SK-N-SH treated with all-trans-retinoic acid at 6 μM for 48 hours (cell line): ENCODE results near the gene TLE6.

ENCODE experiments used
- ARNTL ChIP-seq: fragments of 450-650 bp; formaldehyde crosslinking; IDR thresholded peaks from 2 replicates; pipeline ENCODE4 v1.5.0; 2020; ENCODE audit warnings: low read depth, mild to moderate bottlenecking, moderate library complexity, borderline replicate concordance
- ESRRG ChIP-seq: fragments of 250-450 bp; sonication (Bioruptor Pico); IDR thresholded peaks from 2 replicates; pipeline ENCODE4 v1.6.1; 2021; ENCODE audit warnings: mild to moderate bottlenecking
- GLIS3 ChIP-seq: fragments of 250-450 bp; sonication (Bioruptor Pico); IDR thresholded peaks from 2 replicates; pipeline ENCODE4 v1.5.0; 2020; ENCODE audit warnings: mild to moderate bottlenecking, moderate library complexity
- OSR1 ChIP-seq: fragments of 250-450 bp; sonication (Bioruptor Pico); IDR thresholded peaks from 2 replicates; pipeline ENCODE4 v1.8.0; 2022; ENCODE audit warnings: moderate library complexity, mild to moderate bottlenecking, inconsistent platforms
- PPARA ChIP-seq: fragments of 250-450 bp; sonication (Bioruptor Pico); IDR thresholded peaks from 2 replicates; pipeline ENCODE4 v1.5.0; 2020; ENCODE audit warnings: mild to moderate bottlenecking, borderline replicate concordance
- RARB ChIP-seq: fragments of 250-450 bp; sonication (Bioruptor Pico); IDR thresholded peaks from 2 replicates; pipeline ENCODE4 v1.8.0; 2021; ENCODE audit warnings: mild to moderate bottlenecking, moderate library complexity
- SNAI2 ChIP-seq: fragments of 250-450 bp; sonication (Bioruptor Pico); IDR thresholded peaks from 2 replicates; pipeline ENCODE4 v1.5.0; 2020; ENCODE audit warnings: mild to moderate bottlenecking, moderate library complexity
- ZFP3 ChIP-seq: fragments of 250-450 bp; sonication (Bioruptor Pico); IDR thresholded peaks from 2 replicates; pipeline ENCODE4 v1.5.0; 2020; ENCODE audit warnings: mild to moderate bottlenecking, moderate library complexity
- TF ChIP-seq, protein P1 (sequence below): fragments of 250-450 bp; sonication (Bioruptor Pico); IDR thresholded peaks from 2 replicates; pipeline ENCODE4 v1.8.0; 2021; ENCODE audit warnings: low read depth, mild to moderate bottlenecking, moderate library complexity, borderline replicate concordance
- TF ChIP-seq, protein P2 (sequence below): fragments of 250-450 bp; sonication (Bioruptor Pico); IDR thresholded peaks from 2 replicates; pipeline ENCODE4 v1.5.1; 2020; ENCODE audit warnings: low read depth, mild to moderate bottlenecking, moderate library complexity
- TF ChIP-seq, protein P3 (sequence below): fragments of 250-450 bp; sonication (Bioruptor Pico); IDR thresholded peaks from 2 replicates; pipeline ENCODE4 v1.8.0; 2020; ENCODE audit warnings: mild to moderate bottlenecking, moderate library complexity, borderline replicate concordance

DNA sequence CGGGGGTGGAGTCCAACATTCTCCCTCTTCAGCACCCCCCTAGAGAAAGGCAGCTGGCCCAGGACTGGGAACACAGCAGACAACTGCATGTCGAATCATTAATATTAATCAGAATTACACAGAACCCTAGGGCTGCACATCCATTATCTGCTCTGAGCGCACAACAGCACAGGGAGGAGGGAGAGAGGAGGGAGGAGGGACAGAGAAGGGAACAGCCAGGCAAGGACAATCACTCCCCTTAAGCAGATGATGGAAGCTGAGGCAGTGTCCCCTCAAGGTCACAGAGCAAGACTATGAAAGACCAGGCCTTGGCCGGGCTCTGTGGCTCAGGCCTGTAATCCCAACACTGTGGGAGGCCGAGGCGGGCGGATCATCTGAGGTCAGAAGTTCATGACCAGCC lies 25.7 kb downstream of the TLE6 start:
- TF ChIP-seq RARB (CRISPR knock-in tag) (no peak), ARNTL (CRISPR knock-in tag) (no peak), OSR1 (CRISPR knock-in tag) (no peak), SNAI2 (CRISPR knock-in tag) (no peak), GLIS3 (no peak), PPARA (CRISPR knock-in tag) (no peak), ESRRG (CRISPR knock-in tag) (no peak), ZFP3 (CRISPR knock-in tag) (no peak)
- TF ChIP-seq, protein P1, sequence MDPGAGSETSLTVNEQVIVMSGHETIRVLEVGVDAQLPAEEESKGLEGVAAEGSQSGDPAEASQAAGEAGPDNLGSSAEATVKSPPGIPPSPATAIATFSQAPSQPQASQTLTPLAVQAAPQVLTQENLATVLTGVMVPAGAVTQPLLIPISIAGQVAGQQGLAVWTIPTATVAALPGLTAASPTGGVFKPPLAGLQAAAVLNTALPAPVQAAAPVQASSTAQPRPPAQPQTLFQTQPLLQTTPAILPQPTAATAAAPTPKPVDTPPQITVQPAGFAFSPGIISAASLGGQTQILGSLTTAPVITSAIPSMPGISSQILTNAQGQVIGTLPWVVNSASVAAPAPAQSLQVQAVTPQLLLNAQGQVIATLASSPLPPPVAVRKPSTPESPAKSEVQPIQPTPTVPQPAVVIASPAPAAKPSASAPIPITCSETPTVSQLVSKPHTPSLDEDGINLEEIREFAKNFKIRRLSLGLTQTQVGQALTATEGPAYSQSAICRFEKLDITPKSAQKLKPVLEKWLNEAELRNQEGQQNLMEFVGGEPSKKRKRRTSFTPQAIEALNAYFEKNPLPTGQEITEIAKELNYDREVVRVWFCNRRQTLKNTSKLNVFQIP (CRISPR knock-in tag), result no peak
- TF ChIP-seq, protein P2, sequence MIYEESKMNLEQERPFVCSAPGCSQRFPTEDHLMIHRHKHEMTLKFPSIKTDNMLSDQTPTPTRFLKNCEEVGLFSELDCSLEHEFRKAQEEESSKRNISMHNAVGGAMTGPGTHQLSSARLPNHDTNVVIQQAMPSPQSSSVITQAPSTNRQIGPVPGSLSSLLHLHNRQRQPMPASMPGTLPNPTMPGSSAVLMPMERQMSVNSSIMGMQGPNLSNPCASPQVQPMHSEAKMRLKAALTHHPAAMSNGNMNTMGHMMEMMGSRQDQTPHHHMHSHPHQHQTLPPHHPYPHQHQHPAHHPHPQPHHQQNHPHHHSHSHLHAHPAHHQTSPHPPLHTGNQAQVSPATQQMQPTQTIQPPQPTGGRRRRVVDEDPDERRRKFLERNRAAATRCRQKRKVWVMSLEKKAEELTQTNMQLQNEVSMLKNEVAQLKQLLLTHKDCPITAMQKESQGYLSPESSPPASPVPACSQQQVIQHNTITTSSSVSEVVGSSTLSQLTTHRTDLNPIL (CRISPR knock-in tag), result no peak
- TF ChIP-seq, protein P3, sequence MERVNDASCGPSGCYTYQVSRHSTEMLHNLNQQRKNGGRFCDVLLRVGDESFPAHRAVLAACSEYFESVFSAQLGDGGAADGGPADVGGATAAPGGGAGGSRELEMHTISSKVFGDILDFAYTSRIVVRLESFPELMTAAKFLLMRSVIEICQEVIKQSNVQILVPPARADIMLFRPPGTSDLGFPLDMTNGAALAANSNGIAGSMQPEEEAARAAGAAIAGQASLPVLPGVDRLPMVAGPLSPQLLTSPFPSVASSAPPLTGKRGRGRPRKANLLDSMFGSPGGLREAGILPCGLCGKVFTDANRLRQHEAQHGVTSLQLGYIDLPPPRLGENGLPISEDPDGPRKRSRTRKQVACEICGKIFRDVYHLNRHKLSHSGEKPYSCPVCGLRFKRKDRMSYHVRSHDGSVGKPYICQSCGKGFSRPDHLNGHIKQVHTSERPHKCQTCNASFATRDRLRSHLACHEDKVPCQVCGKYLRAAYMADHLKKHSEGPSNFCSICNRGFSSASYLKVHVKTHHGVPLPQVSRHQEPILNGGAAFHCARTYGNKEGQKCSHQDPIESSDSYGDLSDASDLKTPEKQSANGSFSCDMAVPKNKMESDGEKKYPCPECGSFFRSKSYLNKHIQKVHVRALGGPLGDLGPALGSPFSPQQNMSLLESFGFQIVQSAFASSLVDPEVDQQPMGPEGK, result no peak
